ENCODE measurements around the gene DQX1. TPM values are rescaled to one million over a fixed set of nuclear protein-coding genes. Genes with fewer than 3 reads are reported as not detected.
"Not testable (repeated sequence)": the region's sequence is repeated elsewhere in the genome, so short reads cannot be mapped to it uniquely, and the experiment has no call there.

Gene DQX1
- total RNA-seq, 2 experiments from 2014 or later: 0.33 to 0.45 TPM

GRCh38 chr2:74493546-74493945, 32.5 kb downstream of the DQX1 start:
- peaks cover 3% of the 10 kb centered on the region for H3K27me3 Mint-ChIP-seq
- H3K4me1 Mint-ChIP-seq: peaks cover 14% of the 10 kb centered on the region
- H3K27ac Mint-ChIP-seq: no peak overlapping the region
- DNase-seq: no peak
- ChIA-PET CTCF (interaction anchor here (0.5 to 2.3 kb wide), 6 partner anchors 10 to 345 kb away, joined by 3 to 7 read pairs (median 5); partner anchors contain the start of genes CCDC142 and TTC31), POLR2A (interaction anchor here (0.9 to 3.3 kb wide), 4 partner anchors 10 to 37 kb away, joined by 3 to 16 read pairs (median 6); partner anchors contain the start of genes CCDC142 and TTC31)
- H3K36me3 Mint-ChIP-seq (ENCODE audit: low read depth): peaks cover 46% of the 10 kb centered on the region
- no peaks in the 10 kb centered on the region for H3K9me3 Mint-ChIP-seq
- no peak overlapping the region for H3K4me3 Mint-ChIP-seq

- ChIA-PET POLR2A (interaction anchor here (3.3 kb wide), 1 partner anchor 9 kb away, joined by 16 read pairs; the partner anchor contains the start of genes CCDC142 and TTC31), CTCF (interaction anchor here (1.1 to 2.3 kb wide), 2 partner anchors 9 to 97 kb away, joined by 5 to 6 read pairs; partner anchors contain the start of genes CCDC142 and TTC31)
- H3K27me3 Mint-ChIP-seq: no peaks in the 10 kb centered on the region
- H3K4me1 Mint-ChIP-seq: peaks cover 3% of the 10 kb centered on the region
- H3K36me3 Mint-ChIP-seq (ENCODE audit: low read depth): peaks cover 44% of the 10 kb centered on the region
- H3K27ac Mint-ChIP-seq: no peak overlapping the region
- H3K4me3 Mint-ChIP-seq: no peak overlapping the region
- DNase-seq: no peak
- H3K9me3 Mint-ChIP-seq: no peaks in the 10 kb centered on the region
Measured at GRCh38 chr2:74491648-74492544, 34.1 kb downstream of the DQX1 start.

GRCh38 chr2:74489906-74490305, 36.1 kb downstream of the DQX1 start:
- POLR2A ChIA-PET: no interaction called here
- DNase-seq: no peak
- Mint-ChIP-seq H3K4me3 (no peak overlapping the region), H3K36me3 (ENCODE audit: low read depth) (peaks cover 51% of the 10 kb centered on the region), H3K9me3 (no peaks in the 10 kb centered on the region), H3K27ac (no peak overlapping the region), H3K4me1 (peaks cover 11% of the 10 kb centered on the region), H3K27me3 (no peaks in the 10 kb centered on the region)
- CTCF ChIA-PET: interaction anchor here (1.3 kb wide), 1 partner anchor 8 kb away, joined by 5 read pairs; no protein-coding TSS in a partner anchor

GRCh38 chr2:74488643-74489481, 37.2 kb downstream of the DQX1 start:
- Mint-ChIP-seq H3K27ac (no peak overlapping the region), H3K4me1 (peaks cover 16% of the 10 kb centered on the region), H3K27me3 (no peaks in the 10 kb centered on the region), H3K36me3 (ENCODE audit: low read depth) (peaks cover 46% of the 10 kb centered on the region), H3K4me3 (no peak overlapping the region), H3K9me3 (no peaks in the 10 kb centered on the region)
- ChIA-PET POLR2A (interaction anchor here (0.7 to 1.1 kb wide), 2 partner anchors 12 to 31 kb away, joined by 3 read pairs; partner anchors contain the start of gene WBP1), CTCF (interaction anchor here (1.3 kb wide), 1 partner anchor 9 kb away, joined by 5 read pairs; no protein-coding TSS in a partner anchor)
- no peak for DNase-seq

- no peak for DNase-seq
- H3K27ac Mint-ChIP-seq: no peak overlapping the region
- no peaks in the 10 kb centered on the region for H3K27me3 Mint-ChIP-seq
- ChIA-PET POLR2A (no interaction called here), CTCF (interaction anchor here (2.3 to 8.2 kb wide), 3 partner anchors 44 to 102 kb away, joined by 10 to 107 read pairs (median 90); partner anchors contain the start of genes AUP1 and HTRA2)
- H3K4me3 Mint-ChIP-seq: no peak overlapping the region
- peaks cover 28% of the 10 kb centered on the region for H3K4me1 Mint-ChIP-seq
- peaks cover 32% of the 10 kb centered on the region for H3K36me3 Mint-ChIP-seq (ENCODE audit: low read depth)
- H3K9me3 Mint-ChIP-seq: no peaks in the 10 kb centered on the region
Measured at GRCh38 chr2:74486141-74486540, 39.9 kb downstream of the DQX1 start.

GRCh38 chr2:74483675-74484164, 42.3 kb downstream of the DQX1 start:
- Mint-ChIP-seq H3K36me3 (ENCODE audit: low read depth) (peaks cover 38% of the 10 kb centered on the region), H3K27ac (peak overlapping the region; percentile 98), H3K4me3 (peak overlapping the region; percentile 99), H3K4me1 (peaks cover 48% of the 10 kb centered on the region)
- CTCF ChIA-PET: interaction anchor here (1.2 to 8.2 kb wide), 14 partner anchors 9 to 104 kb away, joined by 3 to 107 read pairs (median 10); partner anchors contain the start of genes AUP1, DQX1, HTRA2 and INO80B
- DNase-seq, H3K9me3 Mint-ChIP-seq, H3K27me3 Mint-ChIP-seq: not testable (repeated sequence)
- POLR2A ChIA-PET: interaction anchor here (1.0 to 4.7 kb wide), 17 partner anchors 9 to 305 kb away, joined by 3 to 103 read pairs (median 16); partner anchors contain the start of genes AUP1, HTRA2, INO80B and LBX2

- Mint-ChIP-seq H3K4me3 (peak within 1 kb of the TSS; percentile 99), H3K4me1 (peaks cover 48% of the 10 kb centered on the region), H3K27ac (peak within 1 kb of the TSS; percentile 98), H3K36me3 (ENCODE audit: low read depth) (peaks cover 38% of the 10 kb centered on the region), H3K9me3 (no peaks in the 10 kb centered on the region), H3K27me3 (no peaks in the 10 kb centered on the region)
- ChIA-PET POLR2A (interaction anchor here (0.6 to 4.7 kb wide), 24 partner anchors 10 to 361 kb away, joined by 3 to 103 read pairs (median 10); partner anchors contain the start of genes AUP1, DOK1, HTRA2 and INO80B), CTCF (interaction anchor here (0.6 to 8.2 kb wide), 23 partner anchors 8 to 475 kb away, joined by 3 to 107 read pairs (median 7); partner anchors contain the start of genes AUP1, C2orf81, DQX1 and HTRA2)
- DNase-seq: peak; percentile 94
Measured at GRCh38 chr2:74482801-74483674, 43.0 kb downstream of the DQX1 start, which contains the start of the genes CCDC142 and TTC31. CCDC142 (minus strand) TSS chr2:74482998; CDS start chr2:74482837, 161 bp downstream. TTC31 (plus strand) TSS chr2:74483081; CDS start chr2:74483096, 15 bp downstream.

- Mint-ChIP-seq H3K4me3 (peak overlapping the region; percentile 99), H3K4me1 (peaks cover 51% of the 10 kb centered on the region), H3K27ac (peak overlapping the region; percentile 98), H3K36me3 (ENCODE audit: low read depth) (peaks cover 43% of the 10 kb centered on the region), H3K27me3 (no peaks in the 10 kb centered on the region), H3K9me3 (no peaks in the 10 kb centered on the region)
- peak; percentile 62 for DNase-seq
- ChIA-PET CTCF (interaction anchor here (0.8 to 8.2 kb wide), 22 partner anchors 8 to 475 kb away, joined by 3 to 107 read pairs (median 7); partner anchors contain the start of genes AUP1, C2orf81, DQX1 and HTRA2), POLR2A (interaction anchor here (0.6 to 4.7 kb wide), 25 partner anchors 9 to 362 kb away, joined by 3 to 103 read pairs (median 9); partner anchors contain the start of genes AUP1, DOK1, DQX1 and HTRA2)
Measured at GRCh38 chr2:74481961-74482800, 43.9 kb downstream of the DQX1 start.

- peak overlapping the region; percentile 99 for H3K4me3 Mint-ChIP-seq
- DNase-seq: no peak
- H3K9me3 Mint-ChIP-seq: no peaks in the 10 kb centered on the region
- ChIA-PET POLR2A (interaction anchor here (0.9 to 4.7 kb wide), 15 partner anchors 9 to 106 kb away, joined by 3 to 103 read pairs (median 20); partner anchors contain the start of genes AUP1, HTRA2, INO80B and LBX2), CTCF (interaction anchor here (1.5 to 8.2 kb wide), 11 partner anchors 9 to 106 kb away, joined by 5 to 107 read pairs (median 9); partner anchors contain the start of genes AUP1, C2orf81, DQX1 and HTRA2)
- peaks cover 42% of the 10 kb centered on the region for H3K36me3 Mint-ChIP-seq (ENCODE audit: low read depth)
- no peaks in the 10 kb centered on the region for H3K27me3 Mint-ChIP-seq
- peaks cover 49% of the 10 kb centered on the region for H3K4me1 Mint-ChIP-seq
- peak overlapping the region; percentile 49 for H3K27ac Mint-ChIP-seq
Measured at GRCh38 chr2:74481431-74481830, 44.6 kb downstream of the DQX1 start.

GRCh38 chr2:74474899-74475298, 51.1 kb downstream of the DQX1 start:
- no peaks in the 10 kb centered on the region for H3K9me3 Mint-ChIP-seq
- DNase-seq: no peak
- H3K27me3 Mint-ChIP-seq: no peaks in the 10 kb centered on the region
- peak overlapping the region; percentile 50 for H3K27ac Mint-ChIP-seq
- H3K4me3 Mint-ChIP-seq: no peak overlapping the region
- ChIA-PET CTCF (interaction anchor here (0.9 to 1.7 kb wide), 5 partner anchors 9 to 91 kb away, joined by 3 to 8 read pairs (median 3); partner anchors contain the start of genes CCDC142, DQX1, TTC31 and WBP1), POLR2A (interaction anchor here (1.2 to 4.0 kb wide), 5 partner anchors 7 to 55 kb away, joined by 3 to 81 read pairs (median 6); partner anchors contain the start of genes AUP1, CCDC142, HTRA2 and INO80B)
- peaks cover 53% of the 10 kb centered on the region for H3K36me3 Mint-ChIP-seq (ENCODE audit: low read depth)
- H3K4me1 Mint-ChIP-seq: peaks cover 44% of the 10 kb centered on the region
